ENCODE measurements around the gene DICER1. TPM values are rescaled to one million over a fixed set of nuclear protein-coding genes. Genes with fewer than 3 reads are reported as not detected.
"Not testable (repeated sequence)": the region's sequence is repeated elsewhere in the genome, so short reads cannot be mapped to it uniquely, and the experiment has no call there.

The DICER1 gene
- 78.3 TPM for total RNA-seq
- long read RNA-seq, partial matches to known transcripts, result 10 of 14 reads
- long read RNA-seq, other reads (novel, unspliced or antisense), result 4 of 14 reads

- peak; percentile 100 for DNase-seq (ENCODE audit: low spot score)
Measured at GRCh38 chr14:95157327-95158189, at the start of gene DICER1. TSS of gene DICER1 (minus strand) at chr14:95157529. CDS start at chr14:95133458, 24,071 bp downstream.

- no peak for DNase-seq (ENCODE audit: low spot score)
Measured at GRCh38 chr14:95206534-95206933, 49.2 kb upstream of the DICER1 start.

- no peak for DNase-seq (ENCODE audit: low spot score)
Measured at GRCh38 chr14:95204705-95205104, 47.4 kb upstream of the DICER1 start.

- not testable (repeated sequence) for DNase-seq (ENCODE audit: low spot score)
Measured at GRCh38 chr14:95201745-95202144, 44.4 kb upstream of the DICER1 start.

GRCh38 chr14:95200404-95200803 is 43.1 kb upstream of the DICER1 start:
- DNase-seq (ENCODE audit: low spot score), result no peak

- DNase-seq (ENCODE audit: low spot score), result no peak
Measured at GRCh38 chr14:95199298-95199983, 42.1 kb upstream of the DICER1 start.

- DNase-seq (ENCODE audit: low spot score), result no peak
Measured at GRCh38 chr14:95198320-95198719, 41.0 kb upstream of the DICER1 start.

GRCh38 chr14:95197551-95197950 is 40.2 kb upstream of the DICER1 start:
- DNase-seq (ENCODE audit: low spot score), result no peak

- no peak for DNase-seq (ENCODE audit: low spot score)
Measured at GRCh38 chr14:95196826-95197545, 39.7 kb upstream of the DICER1 start.

GRCh38 chr14:95196268-95196667 is 38.9 kb upstream of the DICER1 start:
- no peak for DNase-seq (ENCODE audit: low spot score)

GRCh38 chr14:95195031-95195430 is 37.7 kb upstream of the DICER1 start:
- no peak for DNase-seq (ENCODE audit: low spot score)

- DNase-seq (ENCODE audit: low spot score), result no peak
Measured at GRCh38 chr14:95193081-95193480, 35.8 kb upstream of the DICER1 start.

GRCh38 chr14:95192311-95192710 is 35.0 kb upstream of the DICER1 start:
- DNase-seq (ENCODE audit: low spot score), result no peak

GRCh38 chr14:95191445-95192199 is 34.3 kb upstream of the DICER1 start:
- DNase-seq (ENCODE audit: low spot score), result no peak

- DNase-seq (ENCODE audit: low spot score), result no peak
Measured at GRCh38 chr14:95190857-95191256, 33.5 kb upstream of the DICER1 start.

GRCh38 chr14:95190346-95190840 is 33.1 kb upstream of the DICER1 start:
- no peak for DNase-seq (ENCODE audit: low spot score)

GRCh38 chr14:95189367-95190132 is 32.2 kb upstream of the DICER1 start:
- no peak for DNase-seq (ENCODE audit: low spot score)

GRCh38 chr14:95188380-95188779 is 31.1 kb upstream of the DICER1 start:
- DNase-seq (ENCODE audit: low spot score), result no peak

- DNase-seq (ENCODE audit: low spot score), result no peak
Measured at GRCh38 chr14:95185767-95186392, 28.6 kb upstream of the DICER1 start.
